Endothelial cell of umbilical vein (primary cell): ENCODE results near the gene HEATR1. TPM values are rescaled to one million over a fixed set of nuclear protein-coding genes. Genes with fewer than 3 reads are reported as not detected.

Experiments used
- BruUV-seq: library from RNA; stranded (reverse); fragments of 400-500 nt; replicated peaks from 2 replicates; lab custom pipeline; 2021; lab: Mats Ljungman, UMichigan
- CTCF ChIA-PET: fragments of 300-600, 350-600 bp; sonication (Branson Sonifier 250); formaldehyde crosslinking; loops from one replicate; lab custom pipeline; 2021; ENCODE audit warnings: antibody characterized with exemption, inconsistent platforms; lab: Charles Lee
- POLR2A ChIA-PET: fragments of 300-600, 350-600 bp; sonication (Branson Sonifier 250); formaldehyde crosslinking; loops from one replicate; lab custom pipeline; 2021; ENCODE audit warnings: antibody characterized with exemption, inconsistent platforms; lab: Charles Lee
- DNase-seq: peaks from one replicate; pipeline ENCODE4 v3.0.0-alpha.2; 2011; ENCODE audit warnings: low read depth, low spot score
- FAIRE-seq: peaks from 2 replicates; lab custom pipeline; 2011; peaks lifted over from hg19 to GRCh38; lab: Jason Lieb, UNC
- H2AFZ ChIP-seq: 2 replicates; pipeline ENCODE4 v1.6.0; 2012; ENCODE audit warnings: low read depth, low read length, control low read depth, inconsistent platforms
- H3K27ac ChIP-seq: 2 replicates; pipeline ENCODE4 v1.5.1; 2011; ENCODE audit warnings: low read depth, mild to moderate bottlenecking, control low read depth, low read length, moderate library complexity; ENCODE audit not compliant: insufficient read depth
- H3K27me3 ChIP-seq, 2 experiments: 2 replicates each; pipeline versions ENCODE4 v1.6.0 to v1.6.1; 2011; ENCODE audit warnings: low read length in 2 of 2, mixed read lengths in 1 of 2; ENCODE audit not compliant: control insufficient read depth in 2 of 2, insufficient read depth in 2 of 2
- H3K36me3 ChIP-seq, 2 experiments: 2 replicates in 1 of 2; 3 replicates in 1 of 2; pipeline ENCODE4 v1.5.1; 2011; ENCODE audit warnings: low read length in 2 of 2, mild to moderate bottlenecking in 1 of 2, moderate library complexity in 1 of 2; ENCODE audit not compliant: control insufficient read depth in 2 of 2, insufficient read depth in 2 of 2; ENCODE audit errors: extremely low read depth in 1 of 2
- H3K4me1 ChIP-seq: 3 replicates; pipeline ENCODE4 v1.5.1; 2011; ENCODE audit warnings: mild to moderate bottlenecking, low read length; ENCODE audit not compliant: control insufficient read depth, insufficient read depth; ENCODE audit errors: extremely low read depth
- H3K4me2 ChIP-seq: 2 replicates; pipeline ENCODE4 v1.6.1; 2011; ENCODE audit warnings: low read length, control low read depth, mixed read lengths; ENCODE audit not compliant: insufficient read depth
- H3K4me3 ChIP-seq, 3 experiments: fragments of 200-600 bp in 1 of 3; sonication (generic), shearing (Covaris generic) in 1 of 3; replicated peaks in 1 of 3; 2 replicates each; pipeline ENCODE4 v1.5.1; 2011 to 2016; ENCODE audit warnings: control low read depth in 3 of 3, low read length in 3 of 3, mild to moderate bottlenecking in 2 of 3, inconsistent platforms in 1 of 3, low read depth in 1 of 3, moderate library complexity in 1 of 3; ENCODE audit not compliant: insufficient read depth in 1 of 3
- H3K79me2 ChIP-seq: 2 replicates; pipeline ENCODE4 v1.6.0; 2012; ENCODE audit warnings: low read length, inconsistent platforms; ENCODE audit not compliant: control insufficient read depth, insufficient read depth
- H3K9ac ChIP-seq: replicated peaks from 2 replicates; pipeline ENCODE3; 2011; ENCODE audit warnings: low read length, control low read depth; ENCODE audit not compliant: insufficient read depth; ENCODE audit errors: extremely low read depth
- H3K9me1 ChIP-seq: replicated peaks from 3 replicates; pipeline ENCODE4 v1.6.0; 2011; ENCODE audit warnings: mild to moderate bottlenecking, low read length; ENCODE audit not compliant: control insufficient read depth, insufficient read depth; ENCODE audit errors: extremely low read depth
- H3K9me3 ChIP-seq: replicated peaks from 2 replicates; pipeline ENCODE4 v1.5.1; 2012; ENCODE audit warnings: low read length, inconsistent platforms; ENCODE audit not compliant: control insufficient read depth, insufficient read depth
- H4K20me1 ChIP-seq: replicated peaks from 2 replicates; pipeline ENCODE3; 2011; ENCODE audit warnings: mild to moderate bottlenecking, low read length; ENCODE audit not compliant: control insufficient read depth, insufficient read depth; ENCODE audit errors: extremely low read depth
- CTCF ChIP-seq, 2 donors: IDR thresholded peaks; 1 replicate in 1 of 2; 2 replicates in 1 of 2; pipeline ENCODE4 v1.5.1; 2011; ENCODE audit warnings: low read length in 2 of 2, mild to moderate bottlenecking in 2 of 2, moderate library complexity in 2 of 2, control low read depth in 1 of 2, inconsistent platforms in 1 of 2, low read depth in 1 of 2; ENCODE audit not compliant: insufficient read depth in 1 of 2; ENCODE audit errors: extremely low read depth in 1 of 2
- EZH2 ChIP-seq: IDR thresholded peaks from 2 replicates; pipeline ENCODE4 v1.6.1; 2012; ENCODE audit warnings: borderline replicate concordance, low read depth, mild to moderate bottlenecking, moderate library complexity, low read length, inconsistent platforms; ENCODE audit not compliant: severe bottlenecking
- FOS ChIP-seq: IDR thresholded peaks from 2 replicates; pipeline ENCODE4 v1.6.1; 2011; ENCODE audit warnings: mild to moderate bottlenecking, low read length, moderate library complexity, borderline replicate concordance; ENCODE audit not compliant: insufficient read depth
- GATA2 ChIP-seq: IDR thresholded peaks from 2 replicates; pipeline ENCODE4 v1.7.0; 2011; ENCODE audit warnings: low read depth, mild to moderate bottlenecking, moderate library complexity, mixed read lengths, low read length; ENCODE audit not compliant: insufficient read length, insufficient read depth
- JUN ChIP-seq: IDR thresholded peaks from 2 replicates; pipeline ENCODE4 v1.6.1; 2011; ENCODE audit warnings: borderline replicate concordance, low read depth; ENCODE audit not compliant: insufficient read length, insufficient read depth
- MAX ChIP-seq: IDR thresholded peaks from 2 replicates; pipeline ENCODE4 v1.6.1; 2011; ENCODE audit not compliant: insufficient read depth, insufficient read length
- MYC ChIP-seq: IDR thresholded peaks from one replicate; pipeline ENCODE4 v1.6.1; 2011; ENCODE audit warnings: mild to moderate bottlenecking, low read depth, low read length
- POLR2A ChIP-seq: IDR thresholded peaks from 2 replicates; pipeline ENCODE4 v1.6.1; 2012; ENCODE audit warnings: low read depth, mild to moderate bottlenecking, control low read depth, low read length
- POLR2AphosphoS5 ChIP-seq: IDR thresholded peaks from 2 replicates; pipeline ENCODE4 v1.6.1; 2012; ENCODE audit warnings: low read depth, mild to moderate bottlenecking, control low read depth, low read length, moderate library complexity; ENCODE audit not compliant: insufficient read depth
- dilution Hi-C: fragments of 300-500 bp; cut with MboI; formaldehyde crosslinking; loops from one replicate; pipeline ENCODE4 v1.15.0; 2019; ENCODE audit warnings: low sequenced_read_pairs; ENCODE audit not compliant: extremely low pct_ligation_motif_present
- intact Hi-C: fragments of 100-400 bp; cut with micrococcal nuclease; formaldehyde crosslinking; loops from one replicate; pipeline ENCODE4 v1.10.0; 2022
- polyA plus RNA-seq, 4 experiments: library from polyadenylated mRNA; depleted of rRNA in 3 of 4; stranded (reverse) in 3 of 4; unstranded in 1 of 4; fragments of >200 nt; gene quantifications; 2 replicates each; pipeline versions ENCODE4 v1.2.1 to v1.2.3, GENCODE V29; 2011 to 2012; ENCODE audit warnings: missing spikeins in 1 of 4
- total RNA-seq: library from RNA; stranded (reverse); gene quantifications from 2 replicates; pipeline ENCODE4 v1.2.3, GENCODE V29; 2021

HEATR1 gene
- total and polyA plus RNA-seq, 2 donors (not counting 3 experiments of a cell fraction or from before 2014, with no cell fraction given) = 8.4 to 62.0 TPM

GRCh38 chr1:236639686-236640085 is 35.4 kb upstream of the HEATR1 start:
- H3K27ac ChIP-seq = no peak overlapping the region
- no peaks in the 10 kb centered on the region for H3K79me2 ChIP-seq
- no peaks in the 10 kb centered on the region for H3K36me3 ChIP-seq
- no peaks in the 10 kb centered on the region for H3K4me1 ChIP-seq
- DNase-seq (no peak), FAIRE-seq (no peak)
- H4K20me1 ChIP-seq = no peaks in the 10 kb centered on the region
- H3K9me1 ChIP-seq = no peaks in the 10 kb centered on the region
- H3K27me3 ChIP-seq = no peaks in the 10 kb centered on the region
- TF ChIP-seq POLR2AphosphoS5 (no peak), GATA2 (no peak), MYC (no peak), JUN (no peak), FOS (no peak), POLR2A (no peak)
- intact Hi-C loops (no loop called here), dilution Hi-C loops (no loop called here)
- H3K4me2 ChIP-seq = no peak overlapping the region
- no TSS peak for BruUV-seq
- no peak overlapping the region for H2AFZ ChIP-seq
- POLR2A ChIA-PET = no interaction called here
- CTCF ChIA-PET = interaction anchor here (1.6 kb wide), 1 partner anchor 120 kb away, joined by 5 read pairs; no protein-coding TSS in a partner anchor
- no peak overlapping the region for H3K9ac ChIP-seq
- H3K9me3 ChIP-seq = no peaks in the 10 kb centered on the region
- no peak overlapping the region for H3K4me3 ChIP-seq

DNA sequence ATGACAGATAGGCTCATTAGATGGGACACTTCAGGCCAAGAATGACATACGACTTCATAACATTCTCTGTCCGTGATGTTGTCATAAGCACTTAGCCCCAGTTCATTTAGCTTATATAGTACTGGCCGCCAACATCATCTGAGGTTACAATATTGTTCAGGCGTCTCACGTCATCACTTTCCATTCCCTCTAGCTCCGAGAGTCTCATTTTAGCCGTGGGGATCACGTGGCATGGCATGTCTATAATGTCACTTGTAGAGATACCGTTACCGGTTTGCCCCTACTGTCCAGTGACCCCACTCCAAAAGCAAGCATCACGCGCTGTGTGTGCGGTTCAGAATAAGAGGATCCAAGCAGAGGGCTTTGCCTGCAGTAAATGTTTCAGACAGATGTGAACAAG is 34.6 kb upstream of the HEATR1 start:
- H2AFZ ChIP-seq = no peak overlapping the region

More for the DNA sequence above, 34.6 kb upstream of the HEATR1 start:
- TF ChIP-seq EZH2 = no peak
- no peak for TF ChIP-seq JUN
- TF ChIP-seq FOS = no peak
- TF ChIP-seq POLR2A = no peak
- TF ChIP-seq MAX = no peak
- no peak for TF ChIP-seq CTCF (IDR thresholded peaks at IDR 0.05; ENCODE audit: extremely low read depth in 1 of 2, insufficient read depth in 1 of 2, low read depth in 1 of 2, low read length in 2 of 2)
- TF ChIP-seq POLR2AphosphoS5 = no peak
- TF ChIP-seq MYC = no peak
- TF ChIP-seq GATA2 = no peak
- intact Hi-C loops = no loop called here
- dilution Hi-C loops = no loop called here
- Histone ChIP-seq H3K27ac (no peak overlapping the region), H3K36me3 (no peaks in the 10 kb centered on the region), H3K4me3 (no peak overlapping the region), H3K9ac (no peak overlapping the region), H4K20me1 (no peaks in the 10 kb centered on the region), H3K27me3 (no peaks in the 10 kb centered on the region), H3K9me1 (no peaks in the 10 kb centered on the region), H3K9me3 (no peaks in the 10 kb centered on the region), H3K79me2 (no peaks in the 10 kb centered on the region), H3K4me1 (no peaks in the 10 kb centered on the region), H3K4me2 (no peak overlapping the region)
- POLR2A ChIA-PET = no interaction called here
- no TSS peak for BruUV-seq
- CTCF ChIA-PET = interaction anchor here (1.6 kb wide), 1 partner anchor 120 kb away, joined by 5 read pairs; no protein-coding TSS in a partner anchor
- DNase-seq (no peak), FAIRE-seq (no peak)
